Fibroblast of pulmonary artery (primary cell): ENCODE measurements around the gene SLC6A4.
"Not testable (repeated sequence)": the region's sequence is repeated elsewhere in the genome, so short reads cannot be mapped to it uniquely, and the experiment has no call there.

ENCODE experiments used
- DNase-seq: peaks from one replicate; pipeline ENCODE4 v3.0.0-alpha.2; 2010; ENCODE audit warnings: low read depth
- H3K4me3 ChIP-seq: replicated peaks from 2 replicates; pipeline ENCODE4 v1.5.1; 2011; ENCODE audit warnings: low read depth, mild to moderate bottlenecking, control low read depth, low read length, moderate library complexity
- TF ChIP-seq, protein P1 (sequence below): IDR thresholded peaks from 2 replicates; pipeline ENCODE4 v1.5.1; 2011; ENCODE audit warnings: mild to moderate bottlenecking, control low read depth, low read length, inconsistent platforms; ENCODE audit errors: missing control alignments

The SLC6A4 gene

DNA sequence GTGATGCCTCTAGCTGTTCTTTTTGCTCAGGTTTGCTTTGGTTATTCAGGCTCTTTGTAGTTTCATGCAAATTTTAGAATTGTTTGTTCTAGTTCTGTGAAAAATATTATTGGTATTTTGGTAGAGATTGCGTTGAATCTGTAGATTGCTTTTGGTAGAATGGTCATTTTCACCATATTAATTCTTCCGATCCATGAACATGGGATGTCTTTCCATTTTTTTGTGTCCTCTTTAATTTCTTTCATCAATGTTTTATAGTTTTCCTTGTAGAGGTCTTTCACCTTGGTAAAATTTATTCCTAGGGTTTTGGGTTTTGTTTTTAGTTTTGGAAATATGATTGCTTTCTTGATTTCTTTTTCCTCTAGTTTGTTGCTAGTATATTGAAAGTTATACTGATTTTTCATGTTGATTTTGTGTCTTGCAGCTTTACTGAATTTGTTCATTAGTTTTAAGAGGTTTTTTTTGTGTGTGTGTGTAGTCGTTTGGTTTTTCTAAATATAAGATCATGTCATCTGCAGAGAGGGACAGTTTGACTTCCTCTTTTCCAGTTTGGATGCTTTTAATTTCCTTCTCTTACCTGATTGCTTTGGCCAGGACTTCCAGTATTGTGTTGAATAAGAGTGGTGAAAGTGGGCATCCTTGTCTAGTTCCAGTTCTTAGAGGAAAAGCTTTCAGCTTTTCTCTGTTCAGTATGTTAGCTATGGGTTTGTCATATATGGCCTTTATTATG is 76.4 kb downstream of the SLC6A4 start:
- TF ChIP-seq, protein P1, sequence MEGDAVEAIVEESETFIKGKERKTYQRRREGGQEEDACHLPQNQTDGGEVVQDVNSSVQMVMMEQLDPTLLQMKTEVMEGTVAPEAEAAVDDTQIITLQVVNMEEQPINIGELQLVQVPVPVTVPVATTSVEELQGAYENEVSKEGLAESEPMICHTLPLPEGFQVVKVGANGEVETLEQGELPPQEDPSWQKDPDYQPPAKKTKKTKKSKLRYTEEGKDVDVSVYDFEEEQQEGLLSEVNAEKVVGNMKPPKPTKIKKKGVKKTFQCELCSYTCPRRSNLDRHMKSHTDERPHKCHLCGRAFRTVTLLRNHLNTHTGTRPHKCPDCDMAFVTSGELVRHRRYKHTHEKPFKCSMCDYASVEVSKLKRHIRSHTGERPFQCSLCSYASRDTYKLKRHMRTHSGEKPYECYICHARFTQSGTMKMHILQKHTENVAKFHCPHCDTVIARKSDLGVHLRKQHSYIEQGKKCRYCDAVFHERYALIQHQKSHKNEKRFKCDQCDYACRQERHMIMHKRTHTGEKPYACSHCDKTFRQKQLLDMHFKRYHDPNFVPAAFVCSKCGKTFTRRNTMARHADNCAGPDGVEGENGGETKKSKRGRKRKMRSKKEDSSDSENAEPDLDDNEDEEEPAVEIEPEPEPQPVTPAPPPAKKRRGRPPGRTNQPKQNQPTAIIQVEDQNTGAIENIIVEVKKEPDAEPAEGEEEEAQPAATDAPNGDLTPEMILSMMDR: no peak
- DNase-seq: no peak
- no peak overlapping the region for H3K4me3 ChIP-seq

DNA sequence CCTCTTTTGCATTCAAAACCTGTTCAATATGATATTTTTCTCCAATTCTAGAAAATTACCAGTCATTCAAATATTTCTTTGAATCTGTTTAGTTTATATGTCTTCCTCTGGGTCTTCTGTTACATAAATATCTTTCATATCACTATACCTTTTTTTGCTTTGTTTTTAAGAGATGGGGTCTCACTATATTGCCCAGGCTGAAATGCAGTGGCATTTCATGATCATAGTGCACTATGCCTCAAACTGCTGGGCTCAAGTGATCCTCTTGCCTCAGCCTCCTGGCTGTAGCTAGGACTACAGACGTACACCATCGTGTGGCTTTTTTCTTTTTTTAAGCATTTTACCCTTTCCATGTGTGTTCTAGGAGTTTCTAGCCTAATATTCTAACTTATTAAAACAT is 80.1 kb downstream of the SLC6A4 start:
- no peak for DNase-seq
- TF ChIP-seq, protein P1: no peak
- no peak overlapping the region for H3K4me3 ChIP-seq

DNA sequence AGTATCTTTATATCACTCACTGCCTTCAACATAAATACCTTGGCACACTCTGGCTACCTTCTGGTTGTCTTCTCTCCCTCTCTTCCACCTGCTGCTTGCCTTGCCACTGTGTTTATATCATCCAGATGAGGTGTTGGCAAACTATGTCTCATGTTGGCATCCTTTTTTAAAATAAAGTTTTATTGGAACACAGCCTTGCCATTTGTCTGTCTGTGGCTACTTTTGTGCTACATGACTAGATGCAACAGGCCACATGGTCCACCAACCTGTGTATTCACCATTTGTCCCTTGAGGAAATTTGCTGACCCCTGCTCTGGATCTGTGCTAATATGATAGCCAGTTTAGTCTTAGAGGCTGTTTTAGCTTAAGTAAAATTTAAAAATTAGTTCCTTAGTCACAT is 82.0 kb downstream of the SLC6A4 start:
- TF ChIP-seq, protein P1: no peak
- DNase-seq: no peak

DNA sequence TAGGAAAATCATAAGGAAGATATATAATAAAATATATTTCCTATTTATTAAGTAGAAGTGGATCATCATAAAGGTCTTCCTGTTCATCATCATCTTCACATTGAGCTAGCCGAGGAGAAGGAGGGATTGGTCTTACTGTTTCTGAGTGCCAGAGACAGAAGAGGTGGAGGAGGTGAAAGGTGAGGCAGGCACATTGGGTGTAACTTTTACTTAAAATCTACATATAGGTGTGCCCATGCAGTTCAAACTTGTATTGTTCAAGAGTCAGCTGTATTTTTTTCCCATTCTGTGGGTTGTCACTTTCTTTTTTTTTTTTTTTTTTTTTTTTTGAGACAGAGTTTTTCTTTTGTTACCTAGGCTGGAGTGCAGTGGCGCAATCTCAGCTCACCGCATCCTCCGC is 84.0 kb downstream of the SLC6A4 start:
- H3K4me3 ChIP-seq: no peak overlapping the region
- DNase-seq: no peak
- TF ChIP-seq, protein P1: no peak

More for the DNA sequence above, 82.0 kb downstream of the SLC6A4 start:
- no peak overlapping the region for H3K4me3 ChIP-seq

DNA sequence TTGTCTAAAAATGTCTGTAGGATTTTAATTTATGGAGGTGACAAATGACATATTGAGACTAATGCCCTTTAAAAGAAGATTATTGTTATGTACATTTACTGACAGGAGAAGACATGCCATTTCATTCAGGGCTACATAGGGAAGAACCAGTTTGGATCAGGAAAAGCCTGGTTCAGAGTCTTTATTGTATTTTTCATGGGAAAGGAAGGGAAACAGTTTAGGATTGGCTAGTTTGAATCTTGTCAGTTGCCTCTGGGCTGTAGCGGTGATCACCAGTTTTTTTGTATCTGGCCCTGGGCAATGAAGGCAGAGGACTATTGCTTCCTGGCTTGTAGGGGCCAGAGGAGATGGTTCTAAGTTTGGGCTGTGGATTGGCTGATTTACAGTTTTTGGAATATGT is 87.1 kb downstream of the SLC6A4 start:
- no peak for DNase-seq
- TF ChIP-seq, protein P1: no peak
- H3K4me3 ChIP-seq: no peak overlapping the region

DNA sequence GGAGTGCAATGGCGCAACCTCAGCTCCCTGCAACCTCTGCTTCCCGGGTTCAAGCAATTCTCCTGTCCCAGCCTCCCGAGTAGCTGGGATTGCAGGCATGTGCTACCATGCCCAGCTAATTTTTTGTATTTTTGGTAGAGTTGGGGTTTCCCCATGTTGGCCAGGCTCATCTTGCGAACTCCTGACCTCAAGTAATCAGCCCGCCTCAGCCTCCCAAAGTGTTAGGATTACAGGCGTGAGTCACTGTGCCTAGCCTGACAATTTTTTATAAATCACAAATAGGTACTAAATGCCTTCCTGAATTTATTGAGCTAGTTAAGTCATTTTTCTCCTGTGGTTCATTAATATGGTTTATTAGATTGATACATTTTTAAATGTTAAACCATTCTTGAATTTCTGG is 87.6 kb downstream of the SLC6A4 start:
- not testable (repeated sequence) for DNase-seq, H3K4me3 ChIP-seq
